ENCODE measurements around the gene LRMDA.
"Not testable (repeated sequence)": the region's sequence is repeated elsewhere in the genome, so short reads cannot be mapped to it uniquely, and the experiment has no call there.

Gene LRMDA

GRCh38 chr10:76554478-76554877 lies 1123.1 kb downstream of the LRMDA start:
- DNase-seq (ENCODE audit: low spot score): no peak

GRCh38 chr10:76555067-76555670 lies 1123.7 kb downstream of the LRMDA start:
- no peak for DNase-seq (ENCODE audit: low spot score)

- no peak for DNase-seq (ENCODE audit: low spot score)
Observed at GRCh38 chr10:76557366-76557765, 1125.9 kb downstream of the LRMDA start.

- DNase-seq (ENCODE audit: low spot score): no peak
Observed at GRCh38 chr10:76558586-76558985, 1127.2 kb downstream of the LRMDA start.

- DNase-seq (ENCODE audit: low spot score): no peak
Observed at GRCh38 chr10:76558996-76559891, 1127.8 kb downstream of the LRMDA start.

- DNase-seq (ENCODE audit: low spot score): no peak
Observed at GRCh38 chr10:76559892-76560220, 1128.4 kb downstream of the LRMDA start.

GRCh38 chr10:76560338-76560737 lies 1128.9 kb downstream of the LRMDA start:
- DNase-seq (ENCODE audit: low spot score): no peak

- DNase-seq (ENCODE audit: low spot score): no peak
Observed at GRCh38 chr10:76563286-76563685, 1131.9 kb downstream of the LRMDA start.

- DNase-seq (ENCODE audit: low spot score): no peak
Observed at GRCh38 chr10:76572021-76572420, 1140.6 kb downstream of the LRMDA start.

GRCh38 chr10:76576276-76576962 lies 1145.0 kb downstream of the LRMDA start:
- DNase-seq (ENCODE audit: low spot score): no peak

- no peak for DNase-seq (ENCODE audit: low spot score)
Observed at GRCh38 chr10:76577455-76577854, 1146.0 kb downstream of the LRMDA start.

- DNase-seq (ENCODE audit: low spot score): no peak
Observed at GRCh38 chr10:76581506-76582256, 1150.3 kb downstream of the LRMDA start.

- DNase-seq (ENCODE audit: low spot score): no peak
Observed at GRCh38 chr10:76582531-76582930, 1151.1 kb downstream of the LRMDA start.

GRCh38 chr10:76583711-76584161 lies 1152.3 kb downstream of the LRMDA start:
- DNase-seq (ENCODE audit: low spot score): no peak

GRCh38 chr10:76584466-76584865 lies 1153.0 kb downstream of the LRMDA start:
- not testable (repeated sequence) for DNase-seq (ENCODE audit: low spot score)

Data from germinal center (tissue), 1 donor.